ENCODE results near the gene DPEP2NB. TPM values are rescaled to one million over a fixed set of nuclear protein-coding genes. Genes with fewer than 3 reads are reported as not detected.
A peak's percentile ranks its signal among the peaks of the same experiment; 100 is the strongest.
"Not testable (repeated sequence)": the region's sequence is repeated elsewhere in the genome, so short reads cannot be mapped to it uniquely, and the experiment has no call there.

DPEP2NB gene
- total and polyA plus RNA-seq, 10 of the 15 experiments (the other 5 are each of a cell fraction or from before 2014, with no cell fraction given): not detected

- in situ Hi-C loops (cut with MboI) (no loop called here), intact Hi-C loops (cut with micrococcal nuclease; ENCODE audit: unreplicated experiment) (no loop called here)
- Histone ChIP-seq H3K27me3 (replicated peaks in 1 of 2; ENCODE audit: control insufficient read depth in 2 of 2, insufficient read depth in 2 of 2, low read length in 1 of 2) (no peaks in the 10 kb centered on the region), H2AFZ (ENCODE audit: control insufficient read depth, low read depth, low read length) (peak overlapping the region; percentile 79), H3K79me2 (ENCODE audit: control insufficient read depth, insufficient read depth, low read length) (no peaks in the 10 kb centered on the region), H3K9me3 (replicated peaks; ENCODE audit: control insufficient read depth, insufficient read depth, low read length) (no peaks in the 10 kb centered on the region), H3K4me2 (ENCODE audit: control insufficient read depth, insufficient read depth) (no peak overlapping the region), H3K9ac (ENCODE audit: control insufficient read depth, insufficient read depth, low read length) (no peak overlapping the region), H3K27ac (ENCODE audit: control insufficient read depth, insufficient read depth) (no peak overlapping the region), H3K4me1 (ENCODE audit: control insufficient read depth, insufficient read depth, low read length) (peaks cover 24% of the 10 kb centered on the region), H4K20me1 (ENCODE audit: control insufficient read depth, insufficient read depth) (no peaks in the 10 kb centered on the region), H3K36me3 (ENCODE audit: control insufficient read depth in 2 of 2, insufficient read depth in 2 of 2, low read length in 1 of 2) (no peaks in the 10 kb centered on the region), H3K4me3 (no peak overlapping the region)
- RAD21 ChIA-PET (ENCODE audit: unreplicated experiment): no interaction called here
- BruUV-seq (replicated peaks): no TSS peak
- ATAC-seq: peak; percentile 35; the same call in 2 of the 3 replicates
- CTCF ChIA-PET: interaction anchor here (1.2 kb wide), 1 partner anchor 58 kb away, joined by 3 read pairs; no protein-coding TSS in a partner anchor
- WGBS (ENCODE audit: insufficient coverage, insufficient replicate concordance, low lambda C conversion rate, missing lambda C conversion rate): 13% methylated on average over 2 of the region's 2 CpGs
- FAIRE-seq: no peak
- SMC1A ChIA-PET (ENCODE audit: uncharacterized antibody, unreplicated experiment): no interaction called here
- DNase-seq (ENCODE audit: low read depth, low spot score): no peak
- no peak for TF ChIP-seq ETV6 (conservative IDR thresholded peaks at IDR 0.05 in 1 of 2, IDR thresholded peaks at IDR 0.05 in 1 of 2; ENCODE audit: borderline replicate concordance in 1 of 2, low read depth in 1 of 2)
- TF ChIP-seq POU2F2 (IDR thresholded peaks at IDR 0.05; ENCODE audit: borderline replicate concordance, low read depth, low read length): peak; percentile 70; the same call in 2 of the 3 replicates
- POLR2A ChIA-PET: interaction anchor here (0.7 to 1.0 kb wide), 3 partner anchors 8 to 75 kb away, joined by 3 to 4 read pairs (median 3); no protein-coding TSS in a partner anchor
These were observed 15.7 kb downstream of the DPEP2NB start for GRCh38 chr16:67999985-68000384.

- H3K79me2 ChIP-seq (ENCODE audit: control insufficient read depth, insufficient read depth, low read length); in situ Hi-C loops (cut with MboI); H3K27ac ChIP-seq (ENCODE audit: control insufficient read depth, insufficient read depth); H4K20me1 ChIP-seq (ENCODE audit: control insufficient read depth, insufficient read depth); H3K4me3 ChIP-seq; H3K27me3 ChIP-seq (replicated peaks in 1 of 2; ENCODE audit: control insufficient read depth in 2 of 2, insufficient read depth in 2 of 2, low read length in 1 of 2); H3K9ac ChIP-seq (ENCODE audit: control insufficient read depth, insufficient read depth, low read length); DNase-seq (ENCODE audit: low read depth, low spot score); H3K9me3 ChIP-seq (replicated peaks; ENCODE audit: control insufficient read depth, insufficient read depth, low read length); intact Hi-C loops (cut with micrococcal nuclease; ENCODE audit: unreplicated experiment); BruUV-seq (replicated peaks); H3K36me3 ChIP-seq (ENCODE audit: control insufficient read depth in 2 of 2, insufficient read depth in 2 of 2, low read length in 1 of 2); FAIRE-seq: not testable (repeated sequence)
- peak; percentile 44 for ATAC-seq
- POLR2A ChIA-PET: interaction anchor here (0.6 kb wide), 1 partner anchor 97 kb away, joined by 3 read pairs; no protein-coding TSS in a partner anchor
- SMC1A ChIA-PET (ENCODE audit: uncharacterized antibody, unreplicated experiment): interaction anchor here (0.6 to 1.5 kb wide), 2 partner anchors 13 to 62 kb away, joined by 3 read pairs; no protein-coding TSS in a partner anchor
- 57% methylated on average over 18 of the region's 18 CpGs for WGBS (ENCODE audit: insufficient coverage, insufficient replicate concordance, low lambda C conversion rate, missing lambda C conversion rate)
- Histone ChIP-seq H3K4me2 (ENCODE audit: control insufficient read depth, insufficient read depth) (0 out of 2 replicates have a peak within 1 kb of the TSS, but pooled peaks have one; percentile 33), H3K4me1 (ENCODE audit: control insufficient read depth, insufficient read depth, low read length) (peaks cover 26% of the 10 kb centered on the region), H2AFZ (ENCODE audit: control insufficient read depth, low read depth, low read length) (peak within 1 kb of the TSS; percentile 79)
- TF ChIP-seq NFYB (IDR thresholded peaks at IDR 0.05; ENCODE audit: insufficient read depth, low read depth, low read length) (peak; percentile 68), SPI1 (IDR thresholded peaks at IDR 0.05; ENCODE audit: borderline replicate concordance, insufficient read depth, low read depth, low read length) (peak; percentile 62; the same call in 1 of the 2 replicates), RUNX3 (IDR thresholded peaks at IDR 0.05; ENCODE audit: low read length) (0 out of 2 replicates have a peak, but pooled peaks have one; percentile 1)
- RAD21 ChIA-PET (ENCODE audit: unreplicated experiment): interaction anchor here (1.5 kb wide), 1 partner anchor 42 kb away, joined by 3 read pairs; no protein-coding TSS in a partner anchor
- CTCF ChIA-PET: interaction anchor here (0.9 to 1.1 kb wide), 3 partner anchors 23 to 94 kb away, joined by 3 to 6 read pairs (median 6); partner anchors contain the start of genes DDX28 and DUS2
These were observed 16.7 kb downstream of the DPEP2NB start, which contains the start of gene DPEP2 for GRCh38 chr16:67998779-67999688. DPEP2 (minus strand) TSS chr16:67999484; CDS start chr16:67993212, 6,272 bp downstream.

GRCh38 chr16:67998231-67998778 lies 17.4 kb downstream of the DPEP2NB start:
- in situ Hi-C loops (cut with MboI); intact Hi-C loops (cut with micrococcal nuclease; ENCODE audit: unreplicated experiment); H3K79me2 ChIP-seq (ENCODE audit: control insufficient read depth, insufficient read depth, low read length); H3K9ac ChIP-seq (ENCODE audit: control insufficient read depth, insufficient read depth, low read length); H2AFZ ChIP-seq (ENCODE audit: control insufficient read depth, low read depth, low read length); H3K9me3 ChIP-seq (replicated peaks; ENCODE audit: control insufficient read depth, insufficient read depth, low read length); H3K27ac ChIP-seq (ENCODE audit: control insufficient read depth, insufficient read depth); FAIRE-seq; H3K4me3 ChIP-seq; BruUV-seq (replicated peaks); ATAC-seq; DNase-seq (ENCODE audit: low read depth, low spot score); H3K4me2 ChIP-seq (ENCODE audit: control insufficient read depth, insufficient read depth); H3K36me3 ChIP-seq (ENCODE audit: control insufficient read depth in 2 of 2, insufficient read depth in 2 of 2, low read length in 1 of 2); H4K20me1 ChIP-seq (ENCODE audit: control insufficient read depth, insufficient read depth); H3K27me3 ChIP-seq (replicated peaks in 1 of 2; ENCODE audit: control insufficient read depth in 2 of 2, insufficient read depth in 2 of 2, low read length in 1 of 2): not testable (repeated sequence)
- CTCF ChIA-PET: interaction anchor here (0.9 to 1.1 kb wide), 3 partner anchors 24 to 94 kb away, joined by 3 to 6 read pairs (median 6); partner anchors contain the start of genes DDX28 and DUS2
- RAD21 ChIA-PET (ENCODE audit: unreplicated experiment): interaction anchor here (1.5 kb wide), 1 partner anchor 43 kb away, joined by 3 read pairs; no protein-coding TSS in a partner anchor
- peaks cover 32% of the 10 kb centered on the region for H3K4me1 ChIP-seq (ENCODE audit: control insufficient read depth, insufficient read depth, low read length)
- SMC1A ChIA-PET (ENCODE audit: uncharacterized antibody, unreplicated experiment): interaction anchor here (1.5 kb wide), 1 partner anchor 63 kb away, joined by 3 read pairs; no protein-coding TSS in a partner anchor
- WGBS (ENCODE audit: insufficient coverage, insufficient replicate concordance, low lambda C conversion rate, missing lambda C conversion rate): 96% methylated on average over 20 of the region's 36 CpGs
- POLR2A ChIA-PET: interaction anchor here (0.6 kb wide), 1 partner anchor 97 kb away, joined by 3 read pairs; no protein-coding TSS in a partner anchor

All from GM12878 (cell line).